Left hindlimb (tissue), 1 donor: ENCODE data around the gene MLLT1.
A peak's percentile ranks its signal among the peaks of the same experiment; 100 is the strongest.

ENCODE experiments used
- DNase-seq: peaks from one replicate; pipeline ENCODE4 v3.0.0-alpha.2; 2018

MLLT1 gene

DNA sequence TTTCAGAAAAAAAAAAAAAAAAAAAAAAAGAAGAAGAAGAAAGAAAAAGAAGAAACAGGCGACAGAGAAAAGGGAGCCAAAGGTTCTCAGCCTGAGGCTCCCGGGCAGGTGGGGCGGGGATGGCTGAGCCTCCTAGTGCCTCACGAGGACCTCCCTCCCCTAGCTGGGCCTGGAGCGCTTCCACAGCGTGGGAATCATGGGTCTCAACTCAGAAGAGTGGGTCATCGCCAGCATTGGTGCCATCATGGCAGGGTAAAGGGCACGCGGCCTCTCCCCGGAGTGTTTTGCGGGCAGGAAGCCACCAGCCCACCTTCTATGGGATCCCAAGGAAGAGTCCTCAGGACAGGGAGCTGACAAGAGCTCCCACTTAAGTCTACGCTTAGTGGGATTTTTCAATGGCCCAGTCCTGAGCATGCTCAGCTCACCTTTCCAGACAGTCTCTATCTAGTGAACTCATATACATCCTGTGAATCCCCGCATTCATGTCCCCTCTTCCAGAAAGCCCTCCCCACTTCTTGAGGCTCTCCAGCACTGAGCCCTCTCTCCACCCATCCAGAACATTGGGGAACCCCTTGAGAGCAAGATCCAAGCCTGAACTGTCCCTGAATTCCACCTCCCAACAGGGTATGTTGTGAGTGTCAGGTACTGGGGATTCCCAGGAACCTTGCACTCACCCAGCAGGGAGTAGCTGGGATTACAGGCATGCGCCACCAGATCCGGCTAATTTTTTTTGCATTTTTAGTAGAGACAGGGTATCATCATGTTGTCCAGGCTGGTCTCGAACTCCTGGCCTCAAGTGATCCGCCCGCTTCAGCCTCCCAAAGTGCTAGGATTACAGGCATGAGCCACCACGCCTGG is 74.7 kb downstream of the MLLT1 start:
- DNase-seq, result no peak

DNA sequence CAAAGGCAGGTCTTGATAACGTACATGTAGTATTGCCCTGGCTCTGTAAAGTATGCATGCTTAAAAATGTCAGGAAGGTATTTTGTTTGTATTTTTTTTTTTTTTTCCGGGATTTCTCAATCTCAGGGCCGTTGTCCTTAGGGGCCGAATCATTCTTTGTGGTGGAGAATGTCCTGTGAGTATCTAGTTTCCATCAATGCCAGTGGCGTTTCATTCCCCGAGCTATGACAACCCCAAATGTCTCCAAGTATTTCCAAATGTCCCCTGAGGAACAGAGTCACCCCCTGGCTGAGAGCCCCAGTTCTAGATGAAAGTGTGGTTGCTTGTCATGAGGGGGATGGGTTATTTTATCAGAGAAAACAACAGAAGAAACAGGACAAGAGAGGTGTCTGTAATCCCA is 75.6 kb downstream of the MLLT1 start:
- no peak for DNase-seq

DNA sequence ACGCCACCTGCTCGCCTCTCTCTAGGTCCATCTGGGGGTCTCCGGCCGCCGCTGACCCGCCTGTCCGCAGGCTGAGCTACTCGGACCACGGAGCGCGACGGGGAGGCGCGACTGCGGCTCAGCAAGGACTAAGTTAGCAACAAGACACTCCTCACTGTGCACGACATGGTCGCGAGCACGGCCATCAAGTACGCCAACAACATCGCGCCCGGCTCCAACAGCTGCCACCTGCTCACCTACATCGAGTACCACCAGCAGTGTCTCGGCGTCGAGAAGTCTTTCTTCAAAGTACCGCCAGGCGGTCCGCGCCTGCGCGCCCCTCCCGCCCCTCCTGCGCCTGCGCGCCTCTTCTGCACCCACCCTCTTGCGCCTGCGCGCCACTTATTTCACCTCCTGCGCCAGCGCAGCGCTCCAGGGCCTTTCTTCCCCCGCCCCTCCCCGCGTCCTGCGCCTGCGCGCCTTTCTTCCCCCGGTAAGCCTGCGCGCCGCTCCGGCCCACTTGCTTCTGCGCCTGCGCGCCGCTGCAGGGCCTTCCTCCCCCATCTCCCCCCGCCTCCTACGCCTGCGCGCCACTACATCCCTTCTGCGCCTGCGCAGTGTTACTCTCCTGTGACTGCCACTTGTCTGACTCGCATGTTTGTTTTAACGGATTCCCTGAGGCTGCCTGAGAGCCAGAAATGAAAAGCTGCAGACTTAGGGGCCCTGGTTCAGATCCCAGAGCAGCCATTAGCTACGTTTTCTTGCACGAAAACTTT is 80.4 kb downstream of the MLLT1 start:
- peak; percentile 99 for DNase-seq

DNA sequence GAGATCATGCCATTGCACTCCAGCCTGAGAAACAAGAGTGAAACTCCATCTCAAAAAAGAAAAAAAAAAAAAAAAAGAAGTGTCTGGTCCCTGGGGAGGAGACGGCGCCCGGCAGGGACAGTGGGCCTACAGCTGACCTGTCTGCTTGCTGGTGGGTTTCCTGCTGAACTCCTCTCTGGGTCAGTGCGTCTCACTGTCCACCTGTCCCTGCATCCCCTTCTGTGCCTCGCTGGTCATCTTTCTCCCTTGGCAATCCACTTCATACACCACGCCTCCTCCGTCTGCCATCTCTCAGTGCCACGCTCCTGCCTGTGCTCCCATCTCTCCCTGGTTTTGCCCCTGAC is 80.9 kb downstream of the MLLT1 start:
- no peak for DNase-seq

DNA sequence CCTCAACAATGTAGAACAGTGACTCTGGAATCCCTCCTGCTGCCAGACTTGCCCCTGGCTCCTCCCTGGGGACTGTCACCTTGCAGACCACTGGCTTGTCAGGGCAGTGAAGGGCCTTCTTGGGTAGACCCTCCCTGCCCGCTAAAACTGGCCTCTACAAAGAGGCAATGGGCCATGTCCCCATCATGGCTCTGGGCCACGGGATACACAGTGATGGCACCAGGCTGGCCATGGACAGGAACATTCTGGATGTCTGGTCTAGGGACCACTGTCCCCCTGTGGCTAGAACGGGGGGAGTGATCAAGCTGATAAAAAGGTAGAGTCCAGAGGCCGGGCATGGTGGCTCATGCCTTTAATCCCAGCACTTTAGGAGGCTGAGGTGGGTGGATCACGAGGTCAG is 83.4 kb downstream of the MLLT1 start:
- DNase-seq, result no peak

DNA sequence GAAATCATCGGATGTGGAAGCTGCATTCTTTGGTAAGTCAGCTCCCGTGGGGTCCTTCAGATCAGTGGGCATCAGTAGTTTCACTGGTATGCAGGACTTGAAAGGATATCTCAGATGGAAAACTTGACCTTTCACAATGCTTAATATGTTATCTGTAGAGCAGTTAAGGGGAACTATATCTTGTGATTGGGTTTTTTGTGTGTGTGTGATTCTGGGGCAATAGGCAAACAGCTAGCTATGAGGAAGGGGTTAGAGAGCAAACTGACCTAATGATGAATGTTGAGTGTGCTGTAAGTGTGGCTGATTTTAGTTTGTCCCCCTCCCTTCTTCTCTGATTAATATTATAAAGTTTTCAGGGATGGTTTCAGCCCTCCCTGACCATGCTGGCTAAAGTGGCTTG is 91.0 kb downstream of the MLLT1 start:
- DNase-seq, result no peak

DNA sequence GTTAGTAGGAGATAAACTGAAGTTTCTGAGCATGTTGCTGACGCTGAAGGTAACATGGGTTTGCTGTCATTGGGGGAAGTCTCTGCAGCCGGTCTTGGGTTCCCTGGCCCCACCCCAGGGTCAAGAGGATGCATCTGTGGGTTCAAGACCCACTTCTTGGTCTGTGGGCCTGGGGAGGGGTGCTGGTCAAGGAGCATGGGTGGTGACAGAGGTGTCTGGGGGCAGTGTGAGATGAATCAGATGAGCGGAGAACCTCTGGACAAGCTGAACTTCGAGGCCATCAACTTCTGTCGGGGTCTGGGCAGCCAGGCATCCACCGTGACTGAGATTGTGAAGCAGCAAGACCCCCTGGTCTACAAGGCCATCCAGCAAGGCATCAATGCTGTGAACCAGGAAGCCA is 92.4 kb downstream of the MLLT1 start:
- DNase-seq, result no peak

DNA sequence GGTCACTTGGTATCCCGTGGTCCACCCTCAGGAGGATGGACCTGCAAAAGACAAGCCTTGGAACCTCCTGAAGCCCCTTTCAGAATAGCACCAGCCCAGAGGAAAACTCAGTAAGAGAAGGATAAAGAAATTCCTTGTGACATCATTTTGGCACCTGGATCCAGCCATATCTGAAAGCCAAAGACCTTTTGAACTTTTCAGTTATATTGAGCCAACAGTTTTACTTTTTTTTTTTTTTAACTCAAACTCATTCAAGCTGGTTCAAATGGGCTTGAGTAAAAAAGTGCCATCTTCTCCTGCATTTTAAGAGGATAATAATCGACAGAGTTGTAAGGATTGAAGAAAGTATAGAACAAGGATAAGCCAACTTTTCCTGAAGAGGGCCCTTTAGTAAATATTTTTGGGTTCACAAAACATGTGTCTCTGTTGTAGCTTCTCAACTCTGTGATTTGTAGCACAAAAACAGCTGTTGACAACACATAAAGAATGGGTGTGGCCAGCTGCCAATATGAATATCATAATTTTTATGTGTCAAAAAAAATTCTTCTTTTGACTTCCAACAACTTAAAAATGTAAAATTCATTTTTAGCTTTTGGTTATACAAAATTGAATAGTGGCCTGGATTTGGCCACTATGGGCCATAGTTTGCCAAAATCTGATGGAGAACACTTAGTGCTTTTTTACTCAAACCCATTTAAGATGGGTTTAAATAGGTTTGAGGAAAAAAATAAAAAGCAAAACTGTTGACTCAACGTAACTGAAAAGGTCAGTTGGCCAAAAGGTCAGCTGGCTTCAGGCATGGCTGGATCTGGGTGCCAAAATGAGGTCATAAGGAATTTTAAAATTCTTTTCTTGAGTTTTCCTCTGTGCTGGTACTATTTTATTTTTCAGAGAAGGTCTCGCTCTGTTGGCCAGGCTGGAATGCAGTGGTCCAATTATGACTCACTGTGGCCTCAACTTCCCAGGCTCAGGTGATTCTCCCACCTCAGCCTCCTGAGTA is 93.6 kb downstream of the MLLT1 start:
- no peak for DNase-seq

DNA sequence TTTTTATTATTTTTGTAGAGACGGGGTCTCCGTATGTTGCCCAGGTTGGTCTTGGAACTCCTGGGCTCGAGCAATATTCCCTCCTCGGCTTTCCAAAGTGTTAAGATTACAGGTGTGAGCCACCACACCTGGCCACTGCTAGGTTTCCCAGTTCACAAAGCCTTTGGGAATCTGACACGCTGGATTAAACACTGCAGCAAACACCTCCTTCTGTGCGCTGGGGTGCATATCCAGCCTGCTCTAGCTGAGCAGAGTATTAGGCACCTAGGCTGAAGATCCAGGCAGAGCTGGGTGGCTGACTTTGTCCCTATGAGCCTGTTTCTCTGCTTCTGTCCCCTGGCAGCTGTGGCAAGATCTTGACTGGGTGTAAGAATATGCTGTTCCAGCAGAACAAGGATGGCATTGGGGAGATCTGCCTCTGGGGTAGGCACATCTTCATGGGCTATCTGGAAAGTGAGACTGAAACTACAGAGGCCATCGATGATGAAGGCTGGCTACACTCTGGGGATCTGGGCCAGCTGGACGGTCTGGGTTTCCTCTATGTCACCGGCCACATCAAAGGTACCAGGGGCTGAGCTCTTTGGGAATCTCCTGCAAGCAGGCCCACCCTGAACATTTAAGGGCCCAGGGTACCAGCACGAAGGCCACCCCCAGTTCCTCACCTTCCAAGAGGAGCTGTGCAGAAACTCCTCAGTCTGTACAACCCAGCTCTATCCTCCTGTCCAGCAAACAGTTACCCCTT is 94.5 kb downstream of the MLLT1 start:
- DNase-seq, result no peak

DNA sequence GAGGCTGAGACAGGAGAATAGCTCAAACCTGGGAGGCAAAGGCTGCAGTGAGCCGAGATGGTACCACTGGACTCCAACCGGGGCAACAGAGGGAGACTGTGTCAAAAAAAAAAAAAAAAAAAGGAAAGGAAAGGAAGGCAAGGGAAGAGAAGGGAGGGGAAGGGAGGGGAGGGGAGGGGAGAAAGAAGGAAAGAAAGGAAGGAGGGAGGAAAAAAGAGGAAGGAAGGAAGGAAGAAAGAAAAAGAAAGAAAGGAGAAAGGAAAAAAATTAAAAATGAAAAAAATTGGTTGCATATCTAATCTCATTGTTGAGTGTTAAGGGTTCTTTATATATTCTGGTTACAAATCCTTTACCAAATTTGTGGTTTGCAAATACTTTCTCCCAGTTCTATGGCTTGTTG is 98.7 kb downstream of the MLLT1 start:
- no peak for DNase-seq

DNA sequence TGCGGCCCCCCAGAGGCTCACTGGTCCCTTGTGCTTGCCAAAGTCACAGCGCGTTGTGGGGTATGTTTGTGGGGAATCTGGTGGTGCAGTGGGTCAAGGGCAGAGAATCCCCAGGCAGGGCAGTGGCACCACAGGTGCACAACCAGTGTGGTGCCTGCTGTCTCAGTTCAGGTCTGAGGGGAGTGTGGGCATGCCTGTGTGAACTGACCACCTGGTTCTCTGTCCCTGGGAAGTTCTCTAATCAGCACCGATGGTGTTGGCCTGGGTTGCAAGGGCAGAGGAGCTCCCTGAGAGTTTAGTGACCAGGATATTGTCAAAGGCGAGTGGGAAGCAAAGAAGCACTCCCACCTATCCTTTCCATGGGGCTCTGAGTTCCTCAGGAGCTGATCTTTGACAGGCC is 106.6 kb downstream of the MLLT1 start:
- DNase-seq, result no peak

DNA sequence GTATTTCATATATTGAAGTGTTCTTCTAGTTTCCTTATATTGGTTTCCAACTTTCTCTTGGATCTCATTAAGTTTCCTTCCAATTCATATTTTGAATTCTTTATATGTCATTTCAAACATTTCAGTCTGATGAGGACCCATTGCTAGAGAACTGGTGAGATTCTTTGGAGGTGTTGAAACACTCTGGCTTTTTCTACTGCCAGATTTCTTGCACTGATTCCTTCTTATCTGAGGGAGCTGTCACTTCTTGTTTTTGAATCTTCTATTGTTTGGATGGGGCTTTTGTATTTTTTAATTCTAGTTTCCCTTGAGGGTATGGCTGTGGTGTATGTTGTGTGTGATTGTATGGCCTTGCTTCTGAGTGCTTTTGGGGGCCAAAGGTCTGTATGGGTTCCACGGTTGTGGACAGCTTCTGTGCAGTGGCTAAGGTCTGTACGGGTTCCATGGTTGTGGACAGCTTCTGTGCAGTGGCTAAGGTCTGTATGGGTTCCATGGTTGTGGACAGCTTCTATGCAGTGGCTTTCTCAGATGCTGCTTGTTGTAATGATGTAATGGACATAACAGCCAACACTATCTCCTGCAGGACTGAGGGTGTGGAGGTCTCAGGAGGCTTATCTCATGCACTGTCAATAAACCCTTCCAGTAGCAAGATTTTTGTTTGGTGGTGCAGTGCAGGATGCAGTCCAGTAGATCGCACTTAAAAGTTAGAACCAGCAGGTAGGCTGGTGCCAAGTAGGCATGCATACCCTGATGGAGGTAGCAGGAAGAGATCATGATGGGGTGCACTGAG is 107.5 kb downstream of the MLLT1 start:
- DNase-seq, result no peak

DNA sequence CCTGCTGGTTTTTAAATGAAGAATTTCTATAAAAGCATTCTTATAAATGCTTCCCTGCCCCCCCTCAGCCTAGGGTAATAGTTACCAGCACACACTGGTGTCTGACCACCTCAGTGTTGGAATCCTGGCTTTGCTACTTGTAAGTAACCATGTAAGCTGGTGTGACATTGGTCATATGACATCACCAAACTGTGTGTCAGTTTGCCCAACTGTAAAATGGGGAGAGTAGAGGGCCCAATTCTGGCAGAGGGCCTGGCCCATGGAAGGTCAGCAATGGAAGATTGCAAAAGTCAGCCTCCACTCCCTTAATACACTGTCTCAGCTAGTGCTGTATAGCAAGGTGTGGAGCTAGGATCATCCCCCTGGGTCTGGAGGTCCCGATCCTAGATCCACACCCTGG is 112.7 kb downstream of the MLLT1 start:
- no peak for DNase-seq

DNA sequence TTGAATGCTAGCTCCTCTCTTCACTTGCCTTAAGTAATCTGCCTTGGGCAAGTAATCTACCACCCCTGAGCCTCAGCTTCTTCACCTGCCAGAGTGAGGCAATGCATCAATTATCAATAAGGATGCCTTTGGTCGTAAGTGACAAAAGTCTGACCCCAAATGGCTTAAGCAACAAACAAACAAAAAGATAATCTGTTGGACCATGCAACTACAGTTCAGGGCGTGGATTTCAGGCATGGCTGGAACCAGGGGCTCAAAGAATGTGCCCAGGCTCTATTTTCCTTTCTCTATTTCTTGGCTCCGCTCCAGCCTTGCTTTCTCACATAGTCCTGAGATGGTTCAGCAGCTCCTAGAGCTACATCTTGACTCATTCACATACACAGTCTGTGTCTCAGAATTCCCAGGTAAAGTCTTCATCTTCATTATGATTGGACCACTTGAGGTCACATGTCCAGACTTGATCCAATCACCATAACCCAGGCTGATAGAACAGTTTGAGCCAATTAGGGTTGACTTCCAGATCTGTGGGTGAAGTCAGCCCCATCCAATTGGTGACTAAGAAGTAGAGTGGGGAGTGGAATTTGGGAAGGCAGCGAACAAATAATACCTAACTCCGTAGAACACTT is 114.8 kb downstream of the MLLT1 start:
- no peak for DNase-seq

DNA sequence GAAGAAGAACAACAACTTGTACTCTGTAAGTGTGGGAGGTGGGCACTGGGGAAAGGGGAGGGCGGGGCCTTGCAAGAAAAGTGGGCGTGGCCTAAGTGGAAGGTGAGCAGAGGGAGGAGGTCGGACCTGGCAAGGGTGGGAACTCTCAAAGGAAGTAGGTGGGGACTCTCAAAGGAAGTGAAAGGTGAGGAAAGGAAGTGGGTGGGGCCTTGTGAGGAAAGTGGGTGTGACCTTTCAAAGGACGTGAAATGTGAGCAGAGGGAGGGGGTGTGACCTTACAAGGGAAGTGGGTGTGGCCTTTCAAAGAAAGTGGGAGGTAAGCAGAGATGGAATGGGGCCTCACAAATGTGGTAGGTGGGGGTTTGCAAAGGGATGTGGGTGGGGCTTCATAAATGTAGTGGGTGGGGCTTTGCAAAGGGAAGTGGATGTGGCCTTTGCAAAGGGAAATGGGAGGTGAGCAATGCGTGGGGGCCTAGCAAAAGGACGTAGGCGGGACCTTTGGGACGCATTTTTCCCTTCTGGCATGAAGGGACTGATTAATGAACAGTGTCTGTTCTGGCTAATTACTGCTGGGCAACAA is 118.4 kb downstream of the MLLT1 start:
- DNase-seq, result no peak
